ENCODE results near the gene CCL18.

DNA sequence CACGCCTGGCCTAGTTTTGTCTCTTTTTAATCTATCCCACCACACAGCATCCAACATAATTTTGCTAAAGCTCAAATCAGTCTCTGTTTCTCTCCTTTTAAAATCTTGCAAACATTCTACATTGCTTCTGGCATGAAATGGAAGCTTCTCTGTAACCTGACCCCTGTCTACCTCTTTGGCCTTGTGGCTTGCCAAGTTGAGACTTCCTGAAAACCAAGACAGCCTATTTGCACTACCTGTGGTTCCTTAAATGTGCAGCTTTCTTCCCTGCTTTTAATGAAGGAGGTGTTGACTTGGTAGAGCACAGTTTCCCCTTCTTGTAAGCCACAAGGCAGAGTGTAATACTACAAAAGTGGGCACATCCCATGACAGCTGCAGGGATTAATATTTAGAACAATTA, 31.9 kb downstream of the CCL18 start:
- TF ChIP-seq, protein P1, sequence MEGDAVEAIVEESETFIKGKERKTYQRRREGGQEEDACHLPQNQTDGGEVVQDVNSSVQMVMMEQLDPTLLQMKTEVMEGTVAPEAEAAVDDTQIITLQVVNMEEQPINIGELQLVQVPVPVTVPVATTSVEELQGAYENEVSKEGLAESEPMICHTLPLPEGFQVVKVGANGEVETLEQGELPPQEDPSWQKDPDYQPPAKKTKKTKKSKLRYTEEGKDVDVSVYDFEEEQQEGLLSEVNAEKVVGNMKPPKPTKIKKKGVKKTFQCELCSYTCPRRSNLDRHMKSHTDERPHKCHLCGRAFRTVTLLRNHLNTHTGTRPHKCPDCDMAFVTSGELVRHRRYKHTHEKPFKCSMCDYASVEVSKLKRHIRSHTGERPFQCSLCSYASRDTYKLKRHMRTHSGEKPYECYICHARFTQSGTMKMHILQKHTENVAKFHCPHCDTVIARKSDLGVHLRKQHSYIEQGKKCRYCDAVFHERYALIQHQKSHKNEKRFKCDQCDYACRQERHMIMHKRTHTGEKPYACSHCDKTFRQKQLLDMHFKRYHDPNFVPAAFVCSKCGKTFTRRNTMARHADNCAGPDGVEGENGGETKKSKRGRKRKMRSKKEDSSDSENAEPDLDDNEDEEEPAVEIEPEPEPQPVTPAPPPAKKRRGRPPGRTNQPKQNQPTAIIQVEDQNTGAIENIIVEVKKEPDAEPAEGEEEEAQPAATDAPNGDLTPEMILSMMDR (IDR thresholded peaks at IDR 0.05; ENCODE audit: poor library complexity, severe bottlenecking), result no peak
- TF ChIP-seq RAD21 (conservative IDR thresholded peaks at IDR 0.05) (no peak), MXI1 (conservative IDR thresholded peaks at IDR 0.05; ENCODE audit: poor library complexity, severe bottlenecking) (no peak), POLR2AphosphoS5 (IDR thresholded peaks at IDR 0.05) (no peak), EP300 (conservative IDR thresholded peaks at IDR 0.05; ENCODE audit: poor library complexity, severe bottlenecking) (no peak), EZH2 (IDR thresholded peaks at IDR 0.05; ENCODE audit: borderline replicate concordance, insufficient read depth, low read length, poor library complexity, severe bottlenecking) (no peak), TAF1 (IDR thresholded peaks at IDR 0.05; ENCODE audit: low read depth) (no peak)
- TF ChIP-seq, protein P2, sequence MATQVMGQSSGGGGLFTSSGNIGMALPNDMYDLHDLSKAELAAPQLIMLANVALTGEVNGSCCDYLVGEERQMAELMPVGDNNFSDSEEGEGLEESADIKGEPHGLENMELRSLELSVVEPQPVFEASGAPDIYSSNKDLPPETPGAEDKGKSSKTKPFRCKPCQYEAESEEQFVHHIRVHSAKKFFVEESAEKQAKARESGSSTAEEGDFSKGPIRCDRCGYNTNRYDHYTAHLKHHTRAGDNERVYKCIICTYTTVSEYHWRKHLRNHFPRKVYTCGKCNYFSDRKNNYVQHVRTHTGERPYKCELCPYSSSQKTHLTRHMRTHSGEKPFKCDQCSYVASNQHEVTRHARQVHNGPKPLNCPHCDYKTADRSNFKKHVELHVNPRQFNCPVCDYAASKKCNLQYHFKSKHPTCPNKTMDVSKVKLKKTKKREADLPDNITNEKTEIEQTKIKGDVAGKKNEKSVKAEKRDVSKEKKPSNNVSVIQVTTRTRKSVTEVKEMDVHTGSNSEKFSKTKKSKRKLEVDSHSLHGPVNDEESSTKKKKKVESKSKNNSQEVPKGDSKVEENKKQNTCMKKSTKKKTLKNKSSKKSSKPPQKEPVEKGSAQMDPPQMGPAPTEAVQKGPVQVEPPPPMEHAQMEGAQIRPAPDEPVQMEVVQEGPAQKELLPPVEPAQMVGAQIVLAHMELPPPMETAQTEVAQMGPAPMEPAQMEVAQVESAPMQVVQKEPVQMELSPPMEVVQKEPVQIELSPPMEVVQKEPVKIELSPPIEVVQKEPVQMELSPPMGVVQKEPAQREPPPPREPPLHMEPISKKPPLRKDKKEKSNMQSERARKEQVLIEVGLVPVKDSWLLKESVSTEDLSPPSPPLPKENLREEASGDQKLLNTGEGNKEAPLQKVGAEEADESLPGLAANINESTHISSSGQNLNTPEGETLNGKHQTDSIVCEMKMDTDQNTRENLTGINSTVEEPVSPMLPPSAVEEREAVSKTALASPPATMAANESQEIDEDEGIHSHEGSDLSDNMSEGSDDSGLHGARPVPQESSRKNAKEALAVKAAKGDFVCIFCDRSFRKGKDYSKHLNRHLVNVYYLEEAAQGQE (IDR thresholded peaks at IDR 0.05; ENCODE audit: borderline replicate concordance), result no peak
